H9 (cell line): Measurements from ENCODE around the gene RND2. TPM values are rescaled to one million over a fixed set of nuclear protein-coding genes. Genes with fewer than 3 reads are reported as not detected.

Experiments
- DNase-seq: peaks from one replicate; pipeline ENCODE4 v3.0.0-alpha.2; 2017
- H2AFZ ChIP-seq: one replicate; pipeline ENCODE4 v1.6.1; 2013; ENCODE audit warnings: mild to moderate bottlenecking, low read length, control low read depth, moderate library complexity
- H2AK5ac ChIP-seq: 2 replicates; pipeline ENCODE4 v1.6.1; 2013; ENCODE audit warnings: low read length, control low read depth, mixed read lengths; ENCODE audit not compliant: insufficient read length
- H2BK120ac ChIP-seq: one replicate; pipeline ENCODE4 v1.6.1; 2013; ENCODE audit warnings: low read depth, mild to moderate bottlenecking, low read length, control low read depth, inconsistent platforms; ENCODE audit not compliant: poor library complexity, severe bottlenecking
- H2BK12ac ChIP-seq: 2 replicates; pipeline ENCODE4 v1.6.1; 2013; ENCODE audit warnings: low read length, control low read depth, mixed read lengths, low read depth; ENCODE audit not compliant: insufficient read length
- H2BK15ac ChIP-seq: 2 replicates; pipeline ENCODE4 v1.6.1; 2013; ENCODE audit warnings: low read depth, low read length, control low read depth
- H2BK20ac ChIP-seq: one replicate; pipeline ENCODE4 v1.6.1; 2013; ENCODE audit warnings: low read depth, mild to moderate bottlenecking, low read length, control low read depth, inconsistent platforms; ENCODE audit not compliant: poor library complexity, severe bottlenecking
- H2BK5ac ChIP-seq: 2 replicates; pipeline ENCODE4 v1.6.1; 2013; ENCODE audit warnings: low read length, control low read depth, mixed read lengths; ENCODE audit not compliant: insufficient read length
- H3K14ac ChIP-seq: 2 replicates; pipeline ENCODE4 v1.6.1; 2013; ENCODE audit warnings: low read length, control low read depth; ENCODE audit not compliant: insufficient read depth
- H3K18ac ChIP-seq: 2 replicates; pipeline ENCODE4 v1.6.1; 2013; ENCODE audit warnings: low read depth, mild to moderate bottlenecking, mixed read lengths, low read length, control low read depth; ENCODE audit not compliant: insufficient read length
- H3K23ac ChIP-seq: 2 replicates; pipeline ENCODE4 v1.6.1; 2013; ENCODE audit warnings: low read length, control low read depth, mixed read lengths, low read depth; ENCODE audit not compliant: insufficient read length
- H3K23me2 ChIP-seq: 2 replicates; pipeline ENCODE4 v1.6.1; 2013; ENCODE audit warnings: low read depth, mild to moderate bottlenecking, mixed read lengths, low read length, control low read depth; ENCODE audit not compliant: insufficient read length, poor library complexity, severe bottlenecking
- H3K27ac ChIP-seq: 2 replicates; pipeline ENCODE4 v1.5.1; 2013; ENCODE audit warnings: low read length, control low read depth, mixed read lengths, low read depth; ENCODE audit not compliant: insufficient read length
- H3K27me3 ChIP-seq: 2 replicates; pipeline ENCODE4 v1.6.1; 2013; ENCODE audit warnings: low read length, control low read depth, inconsistent platforms; ENCODE audit not compliant: insufficient read depth
- H3K4ac ChIP-seq: 2 replicates; pipeline ENCODE4 v1.6.1; 2013; ENCODE audit warnings: low read depth, mild to moderate bottlenecking, control low read depth, inconsistent platforms, low read length, moderate library complexity
- H3K4me1 ChIP-seq: 2 replicates; pipeline ENCODE4 v1.6.1; 2013; ENCODE audit warnings: low read length, control low read depth, inconsistent platforms; ENCODE audit not compliant: insufficient read depth
- H3K4me2 ChIP-seq: 2 replicates; pipeline ENCODE4 v1.6.1; 2013; ENCODE audit warnings: low read length, control low read depth, mixed read lengths; ENCODE audit not compliant: insufficient read length, insufficient read depth
- H3K56ac ChIP-seq: 2 replicates; pipeline ENCODE4 v1.6.1; 2013; ENCODE audit warnings: low read depth, mild to moderate bottlenecking, mixed read lengths, low read length, control low read depth; ENCODE audit not compliant: insufficient read length
- H3K79me1 ChIP-seq: 2 replicates; pipeline ENCODE4 v1.6.1; 2013; ENCODE audit warnings: low read depth, mild to moderate bottlenecking, moderate library complexity, low read length, control low read depth, inconsistent platforms; ENCODE audit not compliant: insufficient read depth, poor library complexity, severe bottlenecking
- H3K79me2 ChIP-seq: 2 replicates; pipeline ENCODE4 v1.6.1; 2013; ENCODE audit warnings: low read length, control low read depth, inconsistent platforms; ENCODE audit not compliant: insufficient read depth
- H3K9ac ChIP-seq: 2 replicates; pipeline ENCODE4 v1.6.1; 2013; ENCODE audit warnings: low read length, control low read depth, mixed read lengths; ENCODE audit not compliant: insufficient read length; ENCODE audit errors: extremely low read depth
- H3K9me3 ChIP-seq: one replicate; pipeline ENCODE4 v1.6.1; 2013; ENCODE audit warnings: low read depth, low read length, inconsistent platforms; ENCODE audit not compliant: control insufficient read depth
- H3T11ph ChIP-seq: one replicate; pipeline ENCODE4 v1.6.1; 2013; ENCODE audit warnings: mild to moderate bottlenecking, low read length, control low read depth, inconsistent platforms
- H4K20me1 ChIP-seq: one replicate; pipeline ENCODE4 v1.6.1; 2013; ENCODE audit not compliant: control insufficient read depth, insufficient read length, insufficient read depth
- H4K5ac ChIP-seq: 2 replicates; pipeline ENCODE4 v1.6.1; 2013; ENCODE audit warnings: low read depth, mild to moderate bottlenecking, mixed read lengths, low read length, control low read depth; ENCODE audit not compliant: insufficient read length
- H4K8ac ChIP-seq: replicated peaks from 2 replicates; pipeline ENCODE4 v1.6.1; 2013; ENCODE audit warnings: low read length, control low read depth, mixed read lengths, low read depth; ENCODE audit not compliant: insufficient read length
- H4K91ac ChIP-seq: 2 replicates; pipeline ENCODE4 v1.6.1; 2013; ENCODE audit warnings: low read depth, mild to moderate bottlenecking, moderate library complexity, mixed read lengths, low read length, control low read depth; ENCODE audit not compliant: insufficient read length
- H3K27ac Mint-ChIP-seq, 3 experiments: 2 replicates in 2 of 3; 3 replicates in 1 of 3; pipeline ENCODE4 v1.8.0; 2020 to 2021; ENCODE audit warnings: mixed read lengths in 3 of 3, mild to moderate bottlenecking in 1 of 3, moderate library complexity in 1 of 3
- H3K27me3 Mint-ChIP-seq: 2 replicates; pipeline ENCODE4 v1.8.0; 2021; ENCODE audit warnings: low read depth, mild to moderate bottlenecking, moderate library complexity, mixed read lengths
- H3K36me3 Mint-ChIP-seq, 3 experiments: 2 replicates in 2 of 3; 3 replicates in 1 of 3; pipeline ENCODE4 v1.8.0; 2020 to 2021; ENCODE audit warnings: low read depth in 3 of 3, mixed read lengths in 3 of 3; ENCODE audit not compliant: insufficient read depth in 1 of 3
- H3K4me1 Mint-ChIP-seq, 2 experiments: 2 replicates each; pipeline ENCODE4 v1.8.0; 2020; ENCODE audit warnings: mixed read lengths in 2 of 2
- H3K4me3 Mint-ChIP-seq, 2 experiments: 2 replicates in 1 of 2; 3 replicates in 1 of 2; pipeline ENCODE4 v1.8.0; 2020 to 2021; ENCODE audit warnings: mild to moderate bottlenecking in 2 of 2, mixed read lengths in 2 of 2, moderate library complexity in 1 of 2
- H3K9me3 Mint-ChIP-seq, 2 experiments: 2 replicates in 1 of 2; 3 replicates in 1 of 2; pipeline ENCODE4 v1.8.0; 2020; ENCODE audit warnings: mild to moderate bottlenecking in 2 of 2, mixed read lengths in 2 of 2, moderate library complexity in 1 of 2
- CTCF ChIP-seq: fragments of 200-600 bp; sonication (generic); conservative IDR thresholded peaks from 3 replicates; pipeline ENCODE4 v1.8.0; 2021; ENCODE audit warnings: antibody characterized with exemption, mild to moderate bottlenecking
- WGBS: extraction: QIAGEN DNeasy Blood & Tissue Kit; methylation state at CpG from one replicate; pipeline ENCODE4 v1.1.7; 2013; ENCODE audit warnings: missing lambda C conversion rate, low lambda C conversion rate, mixed read lengths; ENCODE audit not compliant: insufficient read length; ENCODE audit errors: extremely low coverage; 5-methylcytosine and 5-hydroxymethylcytosine counted together
- total RNA-seq: library from RNA; stranded (reverse); gene quantifications from 2 replicates; pipeline ENCODE4 v1.2.1, GENCODE V29; 2021

RND2 gene
- total RNA-seq, 1 experiment from 2014 or later, result 47.8 TPM

GRCh38 chr17:43026595-43026994, 1.6 kb downstream of the RND2 start:
- Histone ChIP-seq H4K5ac (no peak overlapping the region), H3K23me2 (peaks cover 12% of the 10 kb centered on the region), H3K4me2 (no peak overlapping the region), H4K91ac (no peak overlapping the region), H3K18ac (no peak overlapping the region), H3K27me3 (no peaks in the 10 kb centered on the region), H2BK20ac (no peak overlapping the region), H2BK120ac (no peak overlapping the region), H3T11ph (no peak overlapping the region), H4K20me1 (no peaks in the 10 kb centered on the region), H4K8ac (no peak overlapping the region), H3K27ac (no peak overlapping the region), H2AK5ac (no peak overlapping the region), H3K4me1 (peaks cover 10% of the 10 kb centered on the region; the same call in 1 of the 2 replicates), H3K4ac (no peak overlapping the region), H3K9me3 (no peaks in the 10 kb centered on the region), H3K56ac (no peak overlapping the region), H3K79me1 (no peaks in the 10 kb centered on the region), H2BK15ac (no peak overlapping the region), H3K14ac (no peak overlapping the region), H3K79me2 (no peaks in the 10 kb centered on the region; the same call in 1 of the 2 replicates), H3K23ac (no peak overlapping the region), H2BK5ac (no peak overlapping the region), H2AFZ (no peak overlapping the region), H3K9ac (no peak overlapping the region), H2BK12ac (no peak overlapping the region)
- WGBS, result no CpG with 5 or more reads among the region's 5 CpGs
- H3K27ac Mint-ChIP-seq, result no peak overlapping the region; a peak in 1 of 7 replicates
- DNase-seq, result no peak
- no peaks in the 10 kb centered on the region for H3K9me3 Mint-ChIP-seq
- TF ChIP-seq CTCF, result no peak
- peaks cover 10 to 30% (median 25%) of the 10 kb centered on the region in 3 experiments; a peak in 6 of 7 replicates for H3K36me3 Mint-ChIP-seq
- H3K27me3 Mint-ChIP-seq, result no peaks in the 10 kb centered on the region
- peaks cover 42 to 49% of the 10 kb centered on the region in 2 experiments for H3K4me1 Mint-ChIP-seq
- peak overlapping the region; percentile 75 to 98 for H3K4me3 Mint-ChIP-seq
